Esophagus muscularis mucosa (tissue), 3 donors: ENCODE data around the gene ZNF581.

Experiments
- POLR2A ChIP-seq: fragments of 450-650 bp; IDR thresholded peaks from one replicate; pipeline ENCODE4 v1.6.1; 2017; ENCODE audit warnings: antibody characterized with exemption, moderate library complexity, mild to moderate bottlenecking, low read depth
- POLR2AphosphoS5 ChIP-seq, 2 donors: sonication (generic); formaldehyde crosslinking; IDR thresholded peaks; one replicate each; pipeline ENCODE4 v1.6.1; 2017; ENCODE audit warnings: antibody characterized with exemption in 2 of 2
- TF ChIP-seq, protein P1 (sequence below), 3 experiments: fragments of 200-600 bp in 2 of 3; fragments of 450-650 bp in 1 of 3; sonication (generic) in 2 of 3; IDR thresholded peaks; one replicate each; pipeline ENCODE4 v1.5.1; 2017 to 2019; ENCODE audit warnings: antibody characterized with exemption in 3 of 3, mild to moderate bottlenecking in 2 of 3, moderate library complexity in 1 of 3

DNA sequence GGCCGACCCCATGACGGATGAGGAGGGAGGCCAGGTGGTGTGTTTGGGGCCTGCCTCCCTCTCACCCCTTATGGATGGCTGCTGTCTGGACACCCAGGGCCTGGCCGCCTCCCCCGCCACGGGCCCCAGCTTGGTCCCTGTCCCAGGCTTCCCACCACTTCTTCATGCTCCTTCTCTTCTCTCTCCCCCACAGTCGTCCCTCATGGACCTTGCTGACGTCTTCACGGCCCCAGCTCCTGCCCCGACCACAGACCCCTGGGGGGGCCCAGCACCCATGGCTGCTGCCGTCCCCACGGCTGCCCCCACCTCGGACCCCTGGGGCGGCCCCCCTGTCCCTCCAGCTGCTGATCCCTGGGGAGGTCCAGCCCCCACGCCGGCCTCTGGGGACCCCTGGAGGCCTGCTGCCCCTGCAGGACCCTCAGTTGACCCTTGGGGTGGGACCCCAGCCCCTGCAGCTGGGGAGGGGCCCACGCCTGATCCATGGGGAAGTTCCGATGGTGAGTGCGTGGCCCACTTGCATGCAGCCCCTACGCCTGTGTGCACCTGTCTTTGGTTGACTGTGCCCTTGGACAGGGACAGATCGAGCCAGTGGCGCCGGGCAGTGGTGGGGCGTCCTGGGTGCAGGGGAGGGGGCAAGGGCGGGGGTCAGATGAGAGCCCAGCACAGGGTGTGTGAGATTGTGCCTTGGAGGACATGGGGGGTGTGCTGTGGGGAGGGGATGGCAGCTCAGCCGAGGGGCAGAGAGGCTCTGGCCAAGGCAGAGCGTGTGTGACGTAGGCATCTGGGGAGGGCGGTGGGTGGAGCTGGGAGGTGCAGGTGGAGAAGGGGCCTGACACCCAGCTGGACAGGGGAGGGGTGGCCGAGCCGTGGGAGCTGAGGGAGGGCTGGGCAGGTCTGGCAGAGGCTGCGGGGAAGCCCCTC lies 48.4 kb downstream of the ZNF581 start:
- TF ChIP-seq, protein P1, sequence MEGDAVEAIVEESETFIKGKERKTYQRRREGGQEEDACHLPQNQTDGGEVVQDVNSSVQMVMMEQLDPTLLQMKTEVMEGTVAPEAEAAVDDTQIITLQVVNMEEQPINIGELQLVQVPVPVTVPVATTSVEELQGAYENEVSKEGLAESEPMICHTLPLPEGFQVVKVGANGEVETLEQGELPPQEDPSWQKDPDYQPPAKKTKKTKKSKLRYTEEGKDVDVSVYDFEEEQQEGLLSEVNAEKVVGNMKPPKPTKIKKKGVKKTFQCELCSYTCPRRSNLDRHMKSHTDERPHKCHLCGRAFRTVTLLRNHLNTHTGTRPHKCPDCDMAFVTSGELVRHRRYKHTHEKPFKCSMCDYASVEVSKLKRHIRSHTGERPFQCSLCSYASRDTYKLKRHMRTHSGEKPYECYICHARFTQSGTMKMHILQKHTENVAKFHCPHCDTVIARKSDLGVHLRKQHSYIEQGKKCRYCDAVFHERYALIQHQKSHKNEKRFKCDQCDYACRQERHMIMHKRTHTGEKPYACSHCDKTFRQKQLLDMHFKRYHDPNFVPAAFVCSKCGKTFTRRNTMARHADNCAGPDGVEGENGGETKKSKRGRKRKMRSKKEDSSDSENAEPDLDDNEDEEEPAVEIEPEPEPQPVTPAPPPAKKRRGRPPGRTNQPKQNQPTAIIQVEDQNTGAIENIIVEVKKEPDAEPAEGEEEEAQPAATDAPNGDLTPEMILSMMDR (IDR thresholded peaks at IDR 0.05), result no peak
- no peak for TF ChIP-seq POLR2AphosphoS5 (IDR thresholded peaks at IDR 0.05)
- TF ChIP-seq POLR2A, result no peak
